K562 (cell line): Measurements from ENCODE around the gene DESI2. TPM values are rescaled to one million over a fixed set of nuclear protein-coding genes. Genes with fewer than 3 reads are reported as not detected.

Experiments used
- CREM ChIP-seq: IDR thresholded peaks from 2 replicates; pipeline ENCODE4 v1.6.1; 2014; ENCODE audit warnings: antibody characterized with exemption, low read depth
- FOXA3 ChIP-seq, 2 experiments: fragments of 450-650 bp in 1 of 2; sonication (generic) in 1 of 2; formaldehyde crosslinking; IDR thresholded peaks in 1 of 2; conservative IDR thresholded peaks in 1 of 2; 2 replicates each; pipeline versions ENCODE4 v1.4.0 to v1.8.0; 2020 to 2022; ENCODE audit warnings: mild to moderate bottlenecking in 2 of 2, missing genetic modification reagents in 1 of 2
- FOXK2 ChIP-seq, 2 experiments: fragments of 450-650 bp; IDR thresholded peaks in 1 of 2; conservative IDR thresholded peaks in 1 of 2; 2 replicates each; pipeline ENCODE4 v1.6.1; 2016; ENCODE audit warnings: low read depth in 2 of 2, mild to moderate bottlenecking in 1 of 2
- HSF4 ChIP-seq: fragments of 250-450 bp; sonication (Bioruptor Pico); IDR thresholded peaks from 2 replicates; pipeline ENCODE4 v2.1.2; 2022; ENCODE audit warnings: mild to moderate bottlenecking, moderate library complexity, borderline replicate concordance
- JUN ChIP-seq, 2 experiments: sonication (generic) in 1 of 2; formaldehyde crosslinking in 1 of 2; IDR thresholded peaks; 2 replicates each; pipeline versions ENCODE4 v1.6.1 to v1.8.0; 2012 to 2022; ENCODE audit warnings: borderline replicate concordance in 2 of 2, mild to moderate bottlenecking in 2 of 2, improper control_type of control experiment in 1 of 2, low read depth in 1 of 2, low read length in 1 of 2, missing genetic modification reagents in 1 of 2
- JUNB ChIP-seq: fragments of 450-650 bp; formaldehyde crosslinking; conservative IDR thresholded peaks from 2 replicates; pipeline ENCODE4 v1.4.0; 2020; ENCODE audit warnings: mild to moderate bottlenecking
- MCM5 ChIP-seq: fragments of 450-650 bp; IDR thresholded peaks from 2 replicates; pipeline ENCODE4 v1.6.1; 2016; ENCODE audit warnings: low read depth
- NFATC3 ChIP-seq: fragments of 450-650 bp; IDR thresholded peaks from 2 replicates; pipeline ENCODE4 v1.6.1; 2017; ENCODE audit warnings: mild to moderate bottlenecking
- NKRF ChIP-seq: fragments of 450-650 bp; IDR thresholded peaks from 2 replicates; pipeline ENCODE4 v1.6.1; 2016; ENCODE audit warnings: borderline replicate concordance
- PML ChIP-seq: IDR thresholded peaks from 2 replicates; pipeline ENCODE4 v1.6.1; 2012; ENCODE audit warnings: low read length, inconsistent platforms
- POLR2G ChIP-seq: fragments of 200-400 bp; formaldehyde crosslinking; IDR thresholded peaks from 2 replicates; pipeline ENCODE4 v1.6.1; 2017; ENCODE audit warnings: low read depth, mild to moderate bottlenecking, antibody characterized with exemption, low read length, moderate library complexity
- RBM17 ChIP-seq: fragments of 200-400 bp; formaldehyde crosslinking; IDR thresholded peaks from 2 replicates; pipeline ENCODE4 v1.6.1; 2017; ENCODE audit warnings: low read depth, mild to moderate bottlenecking, low read length, borderline replicate concordance
- SRF ChIP-seq, 2 experiments: fragments of 250-450, 450-650 bp in 1 of 2; sonication (Bioruptor Pico) in 1 of 2; sonication (generic) in 1 of 2; formaldehyde crosslinking; IDR thresholded peaks; 2 replicates each; pipeline versions ENCODE4 v1.5.0 to v1.5.1; 2020 to 2022; ENCODE audit warnings: mild to moderate bottlenecking in 1 of 2, missing genetic modification reagents in 1 of 2
- TAF9B ChIP-seq: fragments of 450-650 bp; IDR thresholded peaks from 2 replicates; pipeline ENCODE4 v1.6.1; 2018; ENCODE audit warnings: mild to moderate bottlenecking; ENCODE audit not compliant: partially characterized antibody
- ZBTB34 ChIP-seq: fragments of 250-450 bp; sonication (Bioruptor Pico); IDR thresholded peaks from 2 replicates; pipeline ENCODE4 v1.8.0; 2021; ENCODE audit warnings: mild to moderate bottlenecking, moderate library complexity
- ZNF175 ChIP-seq: fragments of 200-800 bp; sonication (Bioruptor generic); IDR thresholded peaks from 2 replicates; pipeline ENCODE4 v1.6.1; 2016; ENCODE audit warnings: low read depth, mild to moderate bottlenecking, missing genetic modification characterization, missing compliant biosample characterization
- ZNF436 ChIP-seq: fragments of 250-450, 450-650 bp; sonication (Bioruptor Pico); formaldehyde crosslinking; IDR thresholded peaks from 2 replicates; pipeline ENCODE4 v1.7.0; 2020; ENCODE audit warnings: mild to moderate bottlenecking
- ZNF586 ChIP-seq: fragments of 450-650 bp; formaldehyde crosslinking; conservative IDR thresholded peaks from 2 replicates; pipeline ENCODE4 v1.4.0; 2020; ENCODE audit warnings: mild to moderate bottlenecking, moderate library complexity
- ZZZ3 ChIP-seq: fragments of 450-650 bp; IDR thresholded peaks from 2 replicates; pipeline ENCODE4 v1.6.1; 2016; ENCODE audit warnings: antibody characterized with exemption, mild to moderate bottlenecking, moderate library complexity
- polyA plus RNA-seq, 8 experiments: library from polyadenylated mRNA; depleted of rRNA in 4 of 8; stranded (reverse) in 5 of 8; unstranded in 3 of 8; fragments of >200 nt; fragmentation: Nextera tagmentation in 2 of 8; fragmentation: Illumina TruSeq in 1 of 8; extraction: Ambion mirVana in 2 of 8; extraction: Trizol in 1 of 8; gene quantifications; 2 replicates each; pipeline versions ENCODE4 v1.2.1 to v1.2.3, GENCODE V29; 2011 to 2014; ENCODE audit warnings: inconsistent platforms in 1 of 8, missing spikeins in 1 of 8
- total RNA-seq, 7 experiments: library from RNA; depleted of rRNA in 6 of 7; stranded (reverse); fragments of >200 nt in 6 of 7; fragmentation: Illumina TruSeq in 2 of 7; extraction: Trizol in 2 of 7; gene quantifications; 2 replicates each; pipeline versions ENCODE4 v1.2.1 to v1.2.3, GENCODE V29; 2011 to 2021; ENCODE audit warnings: low replicate concordance in 1 of 7
- TF ChIP-seq, protein P1 (sequence below): fragments of 450-650 bp; formaldehyde crosslinking; IDR thresholded peaks from 2 replicates; pipeline ENCODE4 v1.4.0; 2020; ENCODE audit warnings: mild to moderate bottlenecking, moderate library complexity
- TF ChIP-seq, protein P2 (sequence below): IDR thresholded peaks from 2 replicates; pipeline ENCODE4 v1.6.1; 2011; ENCODE audit warnings: borderline replicate concordance, low read depth, mild to moderate bottlenecking, moderate library complexity, low read length; ENCODE audit not compliant: insufficient read depth, poor library complexity, severe bottlenecking

Gene DESI2
- total and polyA plus RNA-seq, 9 of the 15 experiments (the other 6 are each of a cell fraction or from before 2014, with no cell fraction given): 17.4 to 59.4 (median 38.4) TPM

DNA sequence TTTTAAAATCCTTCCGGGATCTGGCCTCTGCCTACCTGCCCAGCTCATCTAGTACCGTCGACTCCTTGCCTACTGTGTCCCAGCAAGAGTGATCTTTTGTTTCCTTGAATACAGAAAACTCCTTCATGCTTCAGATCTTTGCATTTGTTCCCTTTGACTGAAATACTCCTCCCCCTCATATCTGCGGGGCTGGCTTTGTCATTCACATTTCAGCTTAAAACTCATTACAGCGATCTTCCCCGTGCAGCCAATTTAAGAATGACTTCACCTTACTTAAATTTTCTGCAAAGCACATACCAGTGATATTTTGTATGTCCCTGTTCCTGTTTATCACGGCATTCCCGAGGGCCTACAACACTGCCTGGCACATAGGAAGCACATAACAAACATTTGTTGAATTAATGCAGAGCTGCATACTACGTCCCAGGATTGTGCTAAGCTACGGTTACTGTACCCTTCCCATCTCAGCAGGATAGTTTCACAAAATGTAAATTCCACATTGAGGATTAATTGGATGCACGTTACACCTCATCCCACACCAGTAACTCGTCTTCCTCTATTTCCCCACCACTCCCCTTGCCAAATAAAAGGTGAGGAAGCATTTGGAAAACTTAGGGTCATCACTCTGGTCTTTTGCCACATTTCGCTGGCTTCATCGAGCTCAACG, 837 bp upstream of the DESI2 start (continued):
- TF ChIP-seq, protein P1, sequence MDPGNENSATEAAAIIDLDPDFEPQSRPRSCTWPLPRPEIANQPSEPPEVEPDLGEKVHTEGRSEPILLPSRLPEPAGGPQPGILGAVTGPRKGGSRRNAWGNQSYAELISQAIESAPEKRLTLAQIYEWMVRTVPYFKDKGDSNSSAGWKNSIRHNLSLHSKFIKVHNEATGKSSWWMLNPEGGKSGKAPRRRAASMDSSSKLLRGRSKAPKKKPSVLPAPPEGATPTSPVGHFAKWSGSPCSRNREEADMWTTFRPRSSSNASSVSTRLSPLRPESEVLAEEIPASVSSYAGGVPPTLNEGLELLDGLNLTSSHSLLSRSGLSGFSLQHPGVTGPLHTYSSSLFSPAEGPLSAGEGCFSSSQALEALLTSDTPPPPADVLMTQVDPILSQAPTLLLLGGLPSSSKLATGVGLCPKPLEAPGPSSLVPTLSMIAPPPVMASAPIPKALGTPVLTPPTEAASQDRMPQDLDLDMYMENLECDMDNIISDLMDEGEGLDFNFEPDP (CRISPR knock-in tag): no peak
- TF ChIP-seq ZNF436 (CRISPR knock-in tag) (no peak), FOXK2 (conservative IDR thresholded peaks at IDR 0.05 in 1 of 2, IDR thresholded peaks at IDR 0.05 in 1 of 2; ENCODE audit: low read depth in 2 of 2) (peak in 1 of 2 experiments; percentile 44; a peak in 1 of 4 replicates), SRF (CRISPR knock-in tag; IDR thresholded peaks at IDR 0.05) (no peak), POLR2G (no peak), ZNF175 (no peak), HSF4 (CRISPR knock-in tag) (no peak), JUN (IDR thresholded peaks at IDR 0.05; ENCODE audit: borderline replicate concordance, low read depth, low read length) (no peak), JUN (CRISPR knock-in tag; IDR thresholded peaks at IDR 0.05; ENCODE audit: borderline replicate concordance) (no peak), PML (peak; percentile 80), ZNF586 (CRISPR knock-in tag) (no peak), NKRF (no peak), CREM (no peak), FOXA3 (CRISPR knock-in tag; conservative IDR thresholded peaks at IDR 0.05 in 1 of 2, IDR thresholded peaks at IDR 0.05 in 1 of 2) (no peak), MCM5 (no peak), JUNB (CRISPR knock-in tag) (no peak), RBM17 (no peak), NFATC3 (no peak), TAF9B (no peak), ZBTB34 (no peak), ZZZ3 (no peak)
- TF ChIP-seq, protein P2, sequence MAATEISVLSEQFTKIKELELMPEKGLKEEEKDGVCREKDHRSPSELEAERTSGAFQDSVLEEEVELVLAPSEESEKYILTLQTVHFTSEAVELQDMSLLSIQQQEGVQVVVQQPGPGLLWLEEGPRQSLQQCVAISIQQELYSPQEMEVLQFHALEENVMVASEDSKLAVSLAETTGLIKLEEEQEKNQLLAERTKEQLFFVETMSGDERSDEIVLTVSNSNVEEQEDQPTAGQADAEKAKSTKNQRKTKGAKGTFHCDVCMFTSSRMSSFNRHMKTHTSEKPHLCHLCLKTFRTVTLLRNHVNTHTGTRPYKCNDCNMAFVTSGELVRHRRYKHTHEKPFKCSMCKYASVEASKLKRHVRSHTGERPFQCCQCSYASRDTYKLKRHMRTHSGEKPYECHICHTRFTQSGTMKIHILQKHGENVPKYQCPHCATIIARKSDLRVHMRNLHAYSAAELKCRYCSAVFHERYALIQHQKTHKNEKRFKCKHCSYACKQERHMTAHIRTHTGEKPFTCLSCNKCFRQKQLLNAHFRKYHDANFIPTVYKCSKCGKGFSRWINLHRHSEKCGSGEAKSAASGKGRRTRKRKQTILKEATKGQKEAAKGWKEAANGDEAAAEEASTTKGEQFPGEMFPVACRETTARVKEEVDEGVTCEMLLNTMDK: no peak
